HL-60/S4 treated with phorbol 12-myristate 13-acetate at 8.2 ng/mL for 4 days and 3 days (cell line): ENCODE results near the gene USP14.

Experiments used
- in situ Hi-C: fragments of 300-500 bp; cut with MboI; formaldehyde crosslinking; loops from 2 replicates; pipeline ENCODE4 v1.15.0; 2022; ENCODE audit warnings: low sequenced_read_pairs

USP14 gene

GRCh38 chr18:225745-226144 lies 67.4 kb downstream of the USP14 start:
- in situ Hi-C loops: no loop called here

GRCh38 chr18:227374-227773 lies 69.0 kb downstream of the USP14 start:
- in situ Hi-C loops: no loop called here

GRCh38 chr18:227902-228301 lies 69.5 kb downstream of the USP14 start:
- in situ Hi-C loops: no loop called here

GRCh38 chr18:228586-228985 lies 70.2 kb downstream of the USP14 start:
- in situ Hi-C loops: no loop called here

GRCh38 chr18:231563-231962 lies 73.2 kb downstream of the USP14 start:
- in situ Hi-C loops: no loop called here

GRCh38 chr18:240175-240574 lies 81.8 kb downstream of the USP14 start:
- in situ Hi-C loops: no loop called here

- in situ Hi-C loops: no loop called here
Measured at GRCh38 chr18:245282-245847, 87.0 kb downstream of the USP14 start.

GRCh38 chr18:248053-248452 lies 89.7 kb downstream of the USP14 start:
- in situ Hi-C loops: no loop called here

- in situ Hi-C loops: no loop called here
Measured at GRCh38 chr18:250685-251084, 92.3 kb downstream of the USP14 start.

- in situ Hi-C loops: no loop called here
Measured at GRCh38 chr18:251572-251971, 93.2 kb downstream of the USP14 start.

- in situ Hi-C loops: no loop called here
Measured at GRCh38 chr18:253121-253520, 94.8 kb downstream of the USP14 start.

- in situ Hi-C loops: no loop called here
Measured at GRCh38 chr18:255171-255570, 96.8 kb downstream of the USP14 start.

GRCh38 chr18:260547-260946 lies 102.2 kb downstream of the USP14 start:
- in situ Hi-C loops: no loop called here

GRCh38 chr18:261398-262073 lies 103.2 kb downstream of the USP14 start:
- in situ Hi-C loops: no loop called here
